HepG2 (cell line): ENCODE data around the gene CD48. TPM values are rescaled to one million over a fixed set of nuclear protein-coding genes. Genes with fewer than 3 reads are reported as not detected.

Source experiments
- ATAC-seq: fragments of 200-7000 bp; cut with Tn5 transposase; 3 replicates; pipeline ENCODE4 v1.9.1; 2020; ENCODE audit warnings: mild to moderate bottlenecking, moderate library complexity
- BruUV-seq: library from RNA; stranded (reverse); fragments of 400-500 nt; replicated peaks from 2 replicates; lab custom pipeline; 2021; lab: Mats Ljungman, UMichigan
- CTCF ChIA-PET: fragments of 300-600 bp; formaldehyde crosslinking; extraction: SDS; loops from one replicate; lab custom pipeline; 2021; ENCODE audit warnings: low total read pairs, inconsistent platforms, low intra/inter-chr PET ratio; lab: Yijun Ruan, JAX
- POLR2A ChIA-PET: fragments of 350-600 bp; sonication (Branson Sonifier 250); formaldehyde crosslinking; loops from one replicate; lab custom pipeline; 2020; ENCODE audit warnings: antibody characterized with exemption, inconsistent platforms; lab: Yijun Ruan, JAX
- DNase-seq: peaks from one replicate; pipeline ENCODE4 v3.0.0-alpha.2; 2015; ENCODE audit warnings: low spot score
- FAIRE-seq: peaks from 3 replicates; lab custom pipeline; 2011; peaks lifted over from hg19 to GRCh38; lab: Jason Lieb, UNC
- H2AFZ ChIP-seq: one replicate; pipeline ENCODE4 v1.6.1; 2011; ENCODE audit warnings: low read length, inconsistent platforms
- H3K27ac ChIP-seq: fragments of 300-600 bp; 3 replicates; pipeline ENCODE4 v1.8.0; 2011; ENCODE audit warnings: mixed run types, mild to moderate bottlenecking, mixed read lengths, low read length, inconsistent platforms; ENCODE audit not compliant: insufficient read depth; ENCODE audit errors: extremely low read length
- H3K27me3 ChIP-seq, 2 experiments: fragments of 200-600 bp in 1 of 2; 2 replicates in 1 of 2; 3 replicates in 1 of 2; pipeline versions ENCODE4 v1.6.0 to v1.8.0; 2011; ENCODE audit warnings: low read length in 2 of 2, mild to moderate bottlenecking in 2 of 2, moderate library complexity in 2 of 2, inconsistent platforms in 1 of 2; ENCODE audit not compliant: insufficient read depth in 2 of 2, control insufficient read depth in 1 of 2
- H3K36me3 ChIP-seq, 2 experiments: fragments of 200-600 bp in 1 of 2; replicated peaks in 1 of 2; 2 replicates in 1 of 2; 3 replicates in 1 of 2; pipeline versions ENCODE4 v1.5.1 to v1.8.0; 2011; ENCODE audit warnings: low read length in 2 of 2, inconsistent platforms in 1 of 2; ENCODE audit not compliant: insufficient read depth in 2 of 2, control insufficient read depth in 1 of 2
- H3K4me1 ChIP-seq: 2 replicates; pipeline ENCODE4 v1.5.1; 2012; ENCODE audit warnings: low read length, inconsistent platforms; ENCODE audit not compliant: insufficient read depth
- H3K4me2 ChIP-seq: 2 replicates; pipeline ENCODE4 v1.6.0; 2011; ENCODE audit warnings: low read depth, low read length, inconsistent platforms
- H3K4me3 ChIP-seq, 3 experiments: fragments of 200-600 bp in 1 of 3; sonication (generic), shearing (Covaris generic) in 1 of 3; replicated peaks in 1 of 3; 2 replicates each; pipeline ENCODE4 v1.5.1; 2011 to 2016; ENCODE audit warnings: low read length in 3 of 3, inconsistent platforms in 2 of 3, low read depth in 2 of 3, mild to moderate bottlenecking in 2 of 3, control low read depth in 1 of 3, mixed read lengths in 1 of 3; ENCODE audit not compliant: insufficient read depth in 1 of 3
- H3K79me2 ChIP-seq: one replicate; pipeline ENCODE4 v1.6.1; 2011; ENCODE audit warnings: low read length, inconsistent platforms; ENCODE audit not compliant: insufficient read depth
- H3K9ac ChIP-seq: 2 replicates; pipeline ENCODE4 v1.6.0; 2011; ENCODE audit warnings: mild to moderate bottlenecking, low read depth, low read length, inconsistent platforms; ENCODE audit not compliant: insufficient read depth
- H3K9me3 ChIP-seq: 2 replicates; pipeline ENCODE4 v1.5.1; 2012; ENCODE audit warnings: mild to moderate bottlenecking, low read length
- H4K20me1 ChIP-seq: 2 replicates; pipeline ENCODE4 v1.6.0; 2011; ENCODE audit warnings: inconsistent platforms, mild to moderate bottlenecking, low read length, moderate library complexity; ENCODE audit not compliant: insufficient read depth
- ELF4 ChIP-seq: sonication (generic); formaldehyde crosslinking; IDR thresholded peaks from 2 replicates; pipeline ENCODE4 v1.5.0; 2020; ENCODE audit warnings: missing genetic modification reagents, mild to moderate bottlenecking, moderate library complexity, borderline replicate concordance
- ZFP62 ChIP-seq: sonication (generic); formaldehyde crosslinking; IDR thresholded peaks from 2 replicates; pipeline ENCODE4 v1.4.0; 2020; ENCODE audit warnings: missing genetic modification reagents
- ZFP91 ChIP-seq: sonication (generic); formaldehyde crosslinking; IDR thresholded peaks from 2 replicates; pipeline ENCODE4 v1.9.0; 2022; ENCODE audit warnings: missing genetic modification reagents, mild to moderate bottlenecking, borderline replicate concordance
- ZNF75D ChIP-seq: sonication (generic); formaldehyde crosslinking; IDR thresholded peaks from 2 replicates; pipeline ENCODE4 v1.8.1; 2023; ENCODE audit warnings: missing genetic modification reagents, mild to moderate bottlenecking, borderline replicate concordance
- WGBS: methylation state at CpG from one replicate; pipeline ENCODE4 v1.1.6; 2017; ENCODE audit warnings: low lambda C conversion rate; 5-methylcytosine and 5-hydroxymethylcytosine counted together
- in situ Hi-C: cut with HindIII; loops from 2 replicates; pipeline ENCODE4 v1.10.0; 2017; ENCODE audit warnings: low pct_unique_long_range_greater_than_20kb; ENCODE audit not compliant: extremely low pct_ligation_motif_present
- intact Hi-C: fragments of 100-400 bp; cut with micrococcal nuclease; formaldehyde crosslinking; loops from one replicate; pipeline ENCODE4 v1.10.0; 2022; ENCODE audit not compliant: unreplicated experiment
- polyA plus RNA-seq, 8 experiments: library from polyadenylated mRNA; depleted of rRNA in 3 of 8; stranded (reverse) in 7 of 8; unstranded in 1 of 8; fragments of >200 nt; fragmentation: Illumina TruSeq in 4 of 8; extraction: Trizol in 4 of 8; gene quantifications; 2 replicates each; pipeline versions ENCODE4 v1.2.1 to v1.2.3, GENCODE V29; 2011 to 2016; ENCODE audit warnings: low read depth in 4 of 8, missing spikeins in 1 of 8, mixed read lengths in 1 of 8; ENCODE audit not compliant: insufficient read depth in 1 of 8
- total RNA-seq, 5 experiments: library from RNA; depleted of rRNA; stranded (reverse); fragments of >200 nt; fragmentation: Illumina TruSeq; extraction: Trizol; gene quantifications; 2 replicates each; pipeline ENCODE4 v1.2.3, GENCODE V29; 2016; ENCODE audit warnings: low read depth in 1 of 5
- TF ChIP-seq, protein P1 (sequence below): sonication (generic); formaldehyde crosslinking; IDR thresholded peaks from 2 replicates; pipeline ENCODE4 v1.4.0; 2020; ENCODE audit warnings: mild to moderate bottlenecking, missing genetic modification reagents

The CD48 gene
- total and polyA plus RNA-seq, 2 of the 13 experiments (the other 11 are each of a cell fraction or from before 2014, with no cell fraction given) = not detected

- no peak for TF ChIP-seq ELF4 (CRISPR knock-in tag)
These were observed 64.3 kb downstream of the CD48 start (continued) for GRCh38 chr1:160647329-160647720.

GRCh38 chr1:160646711-160647328, 64.8 kb downstream of the CD48 start, which contains the start of gene SLAMF1:
Gene SLAMF1 (minus strand): TSS chr1:160647044. CDS start chr1:160646945, 99 bp downstream.
- H3K4me2 ChIP-seq = no peak within 1 kb of the TSS
- H3K9ac ChIP-seq = no peak within 1 kb of the TSS
- no peaks in the 10 kb centered on the region for H4K20me1 ChIP-seq
- H3K4me1 ChIP-seq = no peaks in the 10 kb centered on the region
- ATAC-seq (no peak), FAIRE-seq (no peak), DNase-seq (no peak)
- no peaks in the 10 kb centered on the region for H3K36me3 ChIP-seq
- no peak within 1 kb of the TSS for H3K4me3 ChIP-seq
- H3K27ac ChIP-seq = no peak within 1 kb of the TSS
- 21% methylated on average over 8 of the region's 11 CpGs for WGBS
- ChIA-PET CTCF (no interaction called here), POLR2A (no interaction called here)
- no peaks in the 10 kb centered on the region for H3K79me2 ChIP-seq
- TF ChIP-seq, protein P1, sequence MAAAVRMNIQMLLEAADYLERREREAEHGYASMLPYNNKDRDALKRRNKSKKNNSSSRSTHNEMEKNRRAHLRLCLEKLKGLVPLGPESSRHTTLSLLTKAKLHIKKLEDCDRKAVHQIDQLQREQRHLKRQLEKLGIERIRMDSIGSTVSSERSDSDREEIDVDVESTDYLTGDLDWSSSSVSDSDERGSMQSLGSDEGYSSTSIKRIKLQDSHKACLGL (CRISPR knock-in tag) = no peak
- no peak for TF ChIP-seq ZFP62 (CRISPR knock-in tag)
- TF ChIP-seq ZFP91 (CRISPR knock-in tag) = no peak
- TF ChIP-seq ZNF75D (CRISPR knock-in tag) = no peak
- no peaks in the 10 kb centered on the region for H3K9me3 ChIP-seq
- intact Hi-C loops (no loop called here), in situ Hi-C loops (no loop called here)
- H2AFZ ChIP-seq = no peak within 1 kb of the TSS
- no TSS peak for BruUV-seq
- H3K27me3 ChIP-seq = peaks cover 0 to 3% of the 10 kb centered on the region in 2 experiments; a peak in 2 of 5 replicates
